NCI-H774 (cell line): ENCODE data around the gene PRKAR1B.
"Not testable (repeated sequence)": the region's sequence is repeated elsewhere in the genome, so short reads cannot be mapped to it uniquely, and the experiment has no call there.

ENCODE experiments used
- DNase-seq: peaks from one replicate; lab custom pipeline; 2025; lab: John Stamatoyannopoulos, UW

The PRKAR1B gene

GRCh38 chr7:644381-645305 lies 82.4 kb downstream of the PRKAR1B start:
- no peak for DNase-seq

GRCh38 chr7:641966-642365 lies 85.1 kb downstream of the PRKAR1B start:
- no peak for DNase-seq

DNA sequence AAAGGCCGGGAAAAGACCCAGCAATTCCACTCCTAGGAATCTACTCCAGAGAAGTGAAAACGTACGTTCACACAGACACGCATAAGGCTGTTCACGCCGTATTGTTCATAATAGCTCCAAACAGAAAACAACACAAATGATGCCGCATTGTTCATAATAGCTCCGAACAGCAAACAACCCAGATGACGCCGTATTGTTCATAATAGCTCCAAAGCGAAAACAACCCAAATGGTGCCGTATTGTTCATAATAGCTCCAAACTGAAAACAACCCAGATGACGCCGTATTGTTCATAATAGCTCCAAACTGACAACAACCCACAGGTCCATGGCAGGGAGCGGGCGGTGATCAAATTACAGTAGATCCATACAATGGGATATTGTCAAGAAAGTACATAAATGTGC lies 85.8 kb downstream of the PRKAR1B start:
- DNase-seq = peak; percentile 67

GRCh38 chr7:638256-639011 lies 88.6 kb downstream of the PRKAR1B start:
- DNase-seq = no peak

DNA sequence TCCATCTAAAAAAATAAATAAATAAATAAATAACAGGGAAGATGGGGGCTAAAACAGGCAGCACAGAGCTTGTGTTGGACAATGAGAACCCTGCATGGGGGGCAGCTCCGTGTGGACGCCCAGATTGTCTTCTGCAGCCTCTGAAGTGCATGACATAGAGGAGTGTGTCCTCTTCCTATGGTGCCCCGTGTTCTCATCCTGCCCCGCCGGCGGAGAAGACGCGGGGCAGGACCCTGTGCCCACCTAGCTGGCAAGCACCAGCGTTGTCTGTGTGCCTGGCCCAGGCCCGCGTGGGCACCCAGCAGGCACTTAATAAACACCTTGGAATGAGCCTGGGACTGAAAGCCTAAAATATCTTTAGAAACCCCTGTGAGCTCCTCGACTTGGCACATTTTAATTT lies 89.3 kb downstream of the PRKAR1B start:
- no peak for DNase-seq

DNA sequence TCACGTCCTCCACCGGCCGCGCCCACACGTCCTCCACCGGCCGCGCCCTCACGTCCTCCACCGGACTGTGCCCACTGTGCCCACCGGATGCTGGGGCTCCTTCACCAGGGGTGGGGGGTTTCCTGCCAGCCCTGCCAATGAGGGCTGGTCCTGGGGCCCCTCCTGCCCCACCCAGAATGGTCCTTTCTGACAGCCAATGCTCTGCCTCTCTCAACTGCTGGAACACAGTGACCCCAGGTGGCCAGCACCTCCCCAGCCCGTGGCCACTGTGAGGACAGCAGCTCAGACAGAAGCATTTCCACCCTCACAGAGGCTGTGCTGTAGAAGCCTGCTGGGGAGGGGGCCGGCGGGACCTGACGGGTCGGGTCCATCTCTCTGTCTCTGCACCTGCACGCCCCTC lies 90.7 kb downstream of the PRKAR1B start:
- DNase-seq = no peak

- not testable (repeated sequence) for DNase-seq
Measured at GRCh38 chr7:635687-636382, 91.2 kb downstream of the PRKAR1B start.

DNA sequence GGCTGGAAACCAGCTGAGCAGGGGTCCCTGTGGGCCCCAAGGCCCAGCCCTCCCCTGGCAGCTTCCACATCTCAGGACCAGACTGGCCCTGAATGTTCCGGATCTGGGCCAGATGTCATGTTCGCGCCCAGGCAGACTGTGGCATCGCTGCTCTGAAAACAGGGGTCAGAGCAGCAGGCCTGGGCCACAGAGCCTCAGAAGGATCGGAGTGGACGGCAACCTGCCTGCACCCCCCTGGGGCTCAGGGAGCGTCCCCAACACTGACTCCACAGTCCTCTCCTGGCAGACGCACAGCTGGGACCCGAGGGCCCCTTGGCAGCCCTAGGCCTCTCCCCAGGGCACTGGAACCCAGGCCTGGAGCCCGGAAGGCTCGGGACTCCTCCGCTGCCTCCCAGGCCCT lies 91.9 kb downstream of the PRKAR1B start:
- no peak for DNase-seq

GRCh38 chr7:633381-634018 lies 93.6 kb downstream of the PRKAR1B start:
- DNase-seq = no peak

- no peak for DNase-seq
Measured at GRCh38 chr7:632831-633210, 94.3 kb downstream of the PRKAR1B start.

DNA sequence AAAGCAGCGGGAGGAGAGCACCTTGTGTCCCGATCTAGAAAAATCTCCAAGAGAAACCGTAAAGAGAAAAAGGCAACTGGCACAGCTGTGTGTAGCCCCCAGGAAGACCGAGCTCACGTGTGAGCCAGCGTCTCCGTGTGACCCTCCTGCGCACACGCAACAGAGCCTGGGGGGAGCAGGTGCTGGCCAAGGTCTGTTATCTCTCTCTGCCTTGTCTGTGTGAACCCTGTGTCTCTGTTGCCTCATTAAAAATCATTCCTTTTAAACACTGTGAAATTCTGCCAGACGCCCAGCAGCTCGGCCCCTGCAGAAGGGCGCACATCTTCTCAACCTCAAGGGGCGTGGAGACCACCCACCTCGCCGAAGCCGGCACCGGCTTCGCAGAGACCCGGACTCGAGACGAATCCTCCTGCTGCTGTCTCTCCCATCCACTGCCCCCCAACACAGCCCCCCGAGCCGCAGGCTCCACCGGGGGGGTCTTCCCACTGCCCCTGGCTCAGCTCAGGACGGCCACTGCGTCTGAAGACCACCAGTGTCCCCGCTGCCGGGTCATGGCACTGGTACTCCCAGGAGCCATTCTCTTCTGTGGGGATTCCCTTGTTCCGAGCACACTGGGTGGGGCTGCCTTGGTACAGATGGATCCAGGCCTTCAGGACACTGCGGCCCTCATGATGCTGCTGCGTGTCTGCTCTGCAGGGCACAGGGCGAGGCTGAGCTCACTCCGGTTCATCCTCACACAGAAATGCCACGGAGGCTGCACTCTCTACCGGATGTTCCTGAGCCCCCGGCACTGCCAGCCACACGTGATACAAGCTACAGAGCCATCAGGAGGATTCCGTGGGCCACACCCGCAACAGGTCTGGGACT lies 94.9 kb downstream of the PRKAR1B start:
- no peak for DNase-seq

DNA sequence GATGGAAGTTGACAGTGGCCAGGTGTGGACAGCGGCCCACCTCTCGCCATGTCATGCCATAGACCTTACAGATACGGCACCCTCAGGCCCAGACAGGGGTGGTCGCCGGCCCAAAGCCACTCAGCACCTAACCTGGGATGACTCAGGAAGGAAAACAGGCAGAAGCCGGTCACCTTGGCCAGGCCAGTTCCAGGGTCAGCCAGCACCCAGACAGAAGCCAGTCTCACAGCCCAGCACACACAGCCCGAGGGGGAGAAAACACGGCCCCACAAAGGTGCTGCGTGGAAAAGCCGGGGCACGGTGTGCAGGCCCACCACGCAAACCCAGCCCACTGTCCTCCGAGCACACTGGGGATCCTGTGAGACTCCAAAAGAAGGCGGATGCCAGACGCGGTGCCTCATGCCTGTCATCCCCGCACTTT lies 95.8 kb downstream of the PRKAR1B start:
- DNase-seq = no peak

GRCh38 chr7:630539-630938 lies 96.5 kb downstream of the PRKAR1B start:
- DNase-seq = no peak

DNA sequence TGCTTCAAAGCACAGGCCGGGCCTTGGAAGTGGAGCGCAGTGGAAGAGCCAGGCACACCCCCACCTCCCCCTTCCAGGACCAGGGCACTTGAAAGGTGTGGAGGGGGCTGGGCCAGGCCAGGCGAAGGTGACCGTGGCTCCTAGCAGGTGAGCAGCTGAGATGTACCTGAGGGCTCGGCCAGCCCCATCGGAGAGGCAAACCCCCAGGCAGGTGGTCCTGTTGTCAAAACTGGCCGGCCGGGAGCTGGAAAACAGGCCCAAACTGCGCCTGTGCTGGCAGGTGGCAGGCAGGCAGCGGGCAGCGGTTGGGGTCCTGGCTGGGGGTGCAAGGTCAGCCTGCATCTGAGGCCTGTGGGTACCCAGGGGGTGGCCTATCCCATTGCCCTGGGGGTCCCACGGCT lies 97.0 kb downstream of the PRKAR1B start:
- no peak for DNase-seq

- DNase-seq = no peak
Measured at GRCh38 chr7:628826-629225, 98.3 kb downstream of the PRKAR1B start.

DNA sequence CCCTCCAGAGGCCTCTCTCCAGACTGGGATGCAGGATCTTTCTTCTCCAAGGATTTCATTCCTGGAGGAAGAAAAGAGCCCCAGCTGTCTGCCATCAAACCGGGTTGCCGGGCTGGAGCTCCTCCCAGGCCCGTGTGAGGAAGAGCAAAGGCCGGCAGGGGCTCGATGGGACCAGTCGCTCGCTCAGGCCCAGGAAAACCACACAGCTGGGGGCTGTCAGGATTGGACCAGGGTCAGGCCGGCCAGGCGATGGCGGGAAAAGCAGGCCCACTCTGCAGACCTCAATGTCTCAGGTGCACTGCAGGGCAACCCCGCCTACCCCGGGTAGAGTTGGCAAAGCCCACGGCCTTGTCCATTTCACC lies 98.7 kb downstream of the PRKAR1B start:
- DNase-seq = no peak

- no peak for DNase-seq
Measured at GRCh38 chr7:627661-628401, 99.2 kb downstream of the PRKAR1B start.

DNA sequence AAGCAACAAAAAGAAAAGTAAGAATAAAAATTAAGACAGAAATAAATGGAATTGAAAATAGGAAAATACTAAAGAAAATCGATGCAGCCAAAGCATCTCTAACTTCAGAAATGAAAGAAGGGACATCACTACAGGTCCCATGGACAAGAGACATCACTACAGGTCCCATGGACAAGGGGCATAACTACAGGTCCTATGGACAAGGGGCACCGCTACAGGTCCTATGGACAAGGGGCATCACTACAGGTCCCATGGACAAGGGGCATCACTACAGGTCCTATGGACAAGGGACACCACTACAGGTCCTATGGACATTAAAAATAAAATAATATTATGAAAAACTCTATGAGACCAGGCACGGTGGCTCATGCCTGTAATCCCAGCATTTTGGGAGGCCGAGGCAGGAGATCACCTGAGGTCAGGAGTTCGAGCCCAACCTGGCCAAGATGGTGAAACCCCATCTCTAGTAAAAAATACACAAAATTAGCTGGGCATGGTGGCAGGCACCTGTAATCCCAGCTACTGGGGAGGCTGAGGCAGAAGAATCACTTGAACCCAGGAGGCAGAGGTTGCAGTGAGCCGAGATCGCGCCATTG lies 101.6 kb downstream of the PRKAR1B start:
- DNase-seq = no peak

DNA sequence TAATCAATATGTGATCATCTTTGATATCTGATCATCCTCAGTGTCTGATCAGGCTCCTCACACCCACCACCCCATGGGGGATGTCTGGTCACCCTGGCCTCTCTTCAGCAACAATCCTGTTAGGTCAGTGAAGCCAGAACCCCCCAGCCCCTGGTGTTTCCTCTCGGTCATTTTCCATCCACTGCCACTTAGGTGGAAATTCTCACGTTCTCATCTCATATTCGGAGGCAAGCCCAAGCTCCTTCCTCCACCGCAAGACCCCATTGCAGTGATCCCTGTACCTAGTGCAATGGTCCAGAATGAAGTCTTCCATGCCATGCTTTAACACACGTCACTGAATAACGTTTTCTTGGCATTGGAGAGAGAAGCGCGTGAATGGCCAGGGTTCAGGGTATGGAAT lies 103.6 kb downstream of the PRKAR1B start:
- DNase-seq = no peak
